Activated T-helper 1 cell treated with anti-CD3 and anti-CD28 coated beads, Interleukin-12 subunit alpha, Interleukin-12 subunit beta, Interleukin-2, Interleukin-4 antibody, amounts not matched to agents 30 ng/mL and 10 ng/mL and 1 ng/mL, durations not matched to agents 14 hours and 24 hours and 36 hours (primary cell): ENCODE data around the gene DMD. TPM values are rescaled to one million over a fixed set of nuclear protein-coding genes. Genes with fewer than 3 reads are reported as not detected.

Experiments
- DNase-seq: peaks from one replicate; pipeline ENCODE4 v3.0.0; 2021; ENCODE audit warnings: low spot score
- H3K27ac Mint-ChIP-seq: one replicate; pipeline ENCODE4 v1.8.0; 2021; ENCODE audit warnings: mild to moderate bottlenecking, mixed read lengths
- H3K27me3 Mint-ChIP-seq: one replicate; pipeline ENCODE4 v1.8.0; 2022; ENCODE audit warnings: mild to moderate bottlenecking, moderate library complexity, mixed read lengths; ENCODE audit not compliant: insufficient read depth
- H3K36me3 Mint-ChIP-seq: one replicate; pipeline ENCODE4 v1.8.0; 2021; ENCODE audit warnings: low read depth, mixed read lengths
- H3K4me1 Mint-ChIP-seq: one replicate; pipeline ENCODE4 v1.8.0; 2021; ENCODE audit warnings: low read depth, mixed read lengths
- H3K4me3 Mint-ChIP-seq: one replicate; pipeline ENCODE4 v1.8.0; 2021; ENCODE audit warnings: mild to moderate bottlenecking, moderate library complexity, mixed read lengths
- H3K9me3 Mint-ChIP-seq: one replicate; pipeline ENCODE4 v1.8.0; 2021; ENCODE audit warnings: mixed read lengths
- intact Hi-C: fragments of 100-400 bp; cut with micrococcal nuclease; formaldehyde crosslinking; loops from one replicate; pipeline ENCODE4 v1.15.1; 2024
- total RNA-seq: library from RNA; stranded (reverse); gene quantifications from 2 replicates; pipeline ENCODE4 v1.2.3, GENCODE V29; 2022

Gene DMD
- total RNA-seq, 1 donor from 2014 or later: 12.8 TPM

DNA sequence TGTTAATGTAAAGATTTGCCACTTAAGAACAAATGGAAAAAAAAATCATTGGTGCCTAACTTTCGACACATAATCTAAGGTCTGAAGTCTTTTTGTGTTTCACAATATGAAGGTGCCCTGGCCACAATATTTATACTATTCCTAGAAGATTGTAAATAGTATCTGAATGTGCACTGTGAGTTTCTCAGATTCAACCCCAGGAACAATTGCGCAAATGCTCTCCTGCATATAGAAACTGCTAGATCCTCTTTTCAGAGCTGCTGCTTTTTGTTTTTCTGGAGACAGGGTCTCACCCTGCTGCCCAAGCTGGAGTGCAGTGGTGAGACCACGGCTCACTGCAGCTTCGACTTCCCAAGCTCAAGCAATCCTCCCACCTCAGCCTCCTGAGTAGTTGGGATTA lies 1659.4 kb downstream of the DMD start:
- no peak for DNase-seq
- Mint-ChIP-seq H3K36me3 (no peaks in the 10 kb centered on the region), H3K27ac (no peak overlapping the region), H3K4me1 (no peaks in the 10 kb centered on the region), H3K4me3 (no peak overlapping the region), H3K27me3 (no peaks in the 10 kb centered on the region), H3K9me3 (no peaks in the 10 kb centered on the region)
- intact Hi-C loops: no loop called here

DNA sequence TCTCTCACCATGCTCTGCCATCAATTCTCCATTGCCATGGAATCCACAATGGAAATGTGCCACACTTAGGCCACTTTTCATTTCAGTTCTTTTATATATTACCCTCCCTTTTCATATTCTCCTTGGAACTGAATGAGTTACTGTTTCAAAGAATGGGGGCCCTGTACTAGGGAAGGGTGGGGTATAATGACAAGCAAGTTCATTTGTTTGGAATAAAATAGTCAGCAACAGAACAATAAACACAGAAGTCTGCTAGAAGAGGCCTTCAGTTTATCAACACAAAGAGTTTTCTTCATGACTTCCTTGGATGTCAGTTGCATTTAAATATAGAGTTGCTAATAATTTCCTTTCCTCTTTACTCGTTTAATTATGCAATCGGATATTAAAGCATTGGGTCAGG lies 1661.2 kb downstream of the DMD start:
- H3K4me3 Mint-ChIP-seq: no peak overlapping the region
- H3K36me3 Mint-ChIP-seq: no peaks in the 10 kb centered on the region
- no peaks in the 10 kb centered on the region for H3K4me1 Mint-ChIP-seq
- H3K9me3 Mint-ChIP-seq: no peaks in the 10 kb centered on the region
- H3K27me3 Mint-ChIP-seq: no peaks in the 10 kb centered on the region
- intact Hi-C loops: no loop called here
- DNase-seq: no peak
- no peak overlapping the region for H3K27ac Mint-ChIP-seq

DNA sequence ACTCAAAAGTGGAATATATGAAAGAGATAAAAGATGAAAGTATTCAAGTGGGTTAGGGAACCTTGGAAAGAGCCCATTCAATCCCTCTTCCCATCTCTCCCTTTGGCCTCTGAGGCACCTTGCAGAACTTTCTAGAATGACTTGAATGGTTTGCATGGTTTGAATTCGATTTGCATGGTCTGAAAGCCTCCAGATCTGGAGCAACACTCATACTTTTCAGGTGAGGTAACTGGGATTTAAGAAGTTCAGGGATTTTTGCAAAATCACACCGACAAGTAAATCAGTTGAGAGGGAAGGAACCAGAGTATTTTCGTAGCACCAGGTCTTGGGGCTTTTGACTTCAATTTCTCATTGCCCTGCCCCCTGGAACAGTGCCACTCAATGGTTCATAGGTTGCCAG lies 1663.5 kb downstream of the DMD start:
- intact Hi-C loops: no loop called here
- Mint-ChIP-seq H3K9me3 (no peaks in the 10 kb centered on the region), H3K4me3 (no peak overlapping the region), H3K36me3 (no peaks in the 10 kb centered on the region), H3K27ac (no peak overlapping the region), H3K4me1 (no peaks in the 10 kb centered on the region), H3K27me3 (no peaks in the 10 kb centered on the region)
- DNase-seq: no peak

DNA sequence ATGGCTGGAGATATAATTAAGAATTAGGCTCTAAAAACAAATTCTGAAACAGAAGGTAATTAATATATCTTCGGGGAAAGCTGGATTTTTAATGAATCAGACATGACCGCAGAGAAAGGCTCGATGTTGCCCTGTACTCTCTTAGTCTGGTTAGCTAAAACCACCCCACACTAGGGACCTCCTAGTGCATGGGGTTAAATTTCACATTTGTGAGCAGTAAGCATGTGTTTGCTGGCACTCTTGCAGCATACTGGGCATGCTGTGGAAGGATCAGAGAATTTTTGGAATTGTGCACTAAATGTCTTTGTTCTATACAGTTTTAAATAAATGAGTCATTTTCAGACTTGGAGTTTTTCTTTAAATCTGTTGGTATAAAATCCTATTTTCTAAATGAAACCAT lies 1663.9 kb downstream of the DMD start:
- intact Hi-C loops: no loop called here
- Mint-ChIP-seq H3K36me3 (no peaks in the 10 kb centered on the region), H3K9me3 (no peaks in the 10 kb centered on the region), H3K4me1 (no peaks in the 10 kb centered on the region), H3K27me3 (no peaks in the 10 kb centered on the region), H3K27ac (no peak overlapping the region), H3K4me3 (no peak overlapping the region)
- no peak for DNase-seq

DNA sequence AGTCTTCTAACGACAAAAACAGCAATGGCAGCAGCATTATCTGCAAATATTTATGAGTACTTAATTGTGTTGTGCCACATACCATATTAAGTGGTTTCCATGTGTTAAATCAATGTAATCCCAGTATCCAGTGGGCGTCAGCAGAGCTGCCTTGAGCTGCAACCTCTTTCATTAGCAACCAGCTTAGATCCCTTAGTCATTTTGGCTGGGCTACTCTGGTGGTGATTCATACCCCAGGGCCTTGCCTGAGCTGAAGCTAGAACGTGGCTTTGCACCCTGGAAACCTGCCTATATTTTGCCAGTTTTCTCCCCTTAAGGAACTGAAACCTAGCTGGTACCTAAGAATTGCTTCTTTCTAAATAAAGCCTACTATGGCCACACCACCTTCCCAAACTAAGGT lies 1665.2 kb downstream of the DMD start:
- no peak overlapping the region for H3K27ac Mint-ChIP-seq
- no peaks in the 10 kb centered on the region for H3K27me3 Mint-ChIP-seq
- intact Hi-C loops: no loop called here
- no peaks in the 10 kb centered on the region for H3K9me3 Mint-ChIP-seq
- no peaks in the 10 kb centered on the region for H3K36me3 Mint-ChIP-seq
- no peaks in the 10 kb centered on the region for H3K4me1 Mint-ChIP-seq
- DNase-seq: no peak
- no peak overlapping the region for H3K4me3 Mint-ChIP-seq

DNA sequence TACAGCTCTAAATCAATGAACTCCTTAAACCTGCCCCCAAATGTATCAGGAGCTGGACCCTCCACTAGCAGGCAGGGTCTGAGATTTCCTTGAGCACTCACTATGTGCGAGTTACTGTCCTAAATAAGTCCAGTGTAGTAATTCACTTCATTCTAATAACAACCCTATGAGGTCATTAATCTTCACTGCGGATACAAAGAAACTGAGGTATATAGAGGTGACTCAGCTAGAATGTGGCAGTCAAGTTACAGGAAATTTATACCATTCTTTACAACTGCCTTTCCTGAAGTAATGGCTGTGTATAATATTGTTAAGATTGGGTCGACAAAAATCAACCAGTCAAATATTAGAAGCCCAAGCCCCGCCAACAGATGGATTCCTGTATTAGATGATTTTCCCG lies 1665.6 kb downstream of the DMD start:
- Mint-ChIP-seq H3K27me3 (no peaks in the 10 kb centered on the region), H3K4me1 (no peaks in the 10 kb centered on the region), H3K9me3 (no peaks in the 10 kb centered on the region), H3K27ac (no peak overlapping the region), H3K4me3 (no peak overlapping the region), H3K36me3 (no peaks in the 10 kb centered on the region)
- intact Hi-C loops: no loop called here
- DNase-seq: no peak

DNA sequence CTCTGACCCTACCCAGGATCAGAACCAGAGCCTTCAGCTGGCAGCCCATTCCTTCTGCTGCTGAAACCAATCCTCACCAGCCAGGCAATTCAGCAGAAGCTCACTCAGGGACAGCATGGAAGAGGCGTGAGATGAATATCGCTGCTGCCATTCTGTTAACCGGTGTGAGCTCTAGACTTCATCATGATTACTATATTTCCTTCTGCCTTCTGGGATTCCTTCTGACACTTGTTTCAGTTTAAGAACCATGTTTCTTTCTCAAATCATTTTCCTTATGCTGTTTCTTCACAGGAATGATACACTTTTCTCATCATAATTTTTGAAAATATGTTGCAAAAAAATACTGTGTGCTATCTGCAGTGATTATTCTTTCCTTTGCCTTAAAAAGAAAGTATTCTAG lies 1666.2 kb downstream of the DMD start:
- intact Hi-C loops: no loop called here
- no peaks in the 10 kb centered on the region for H3K36me3 Mint-ChIP-seq
- H3K9me3 Mint-ChIP-seq: no peaks in the 10 kb centered on the region
- DNase-seq: no peak
- no peaks in the 10 kb centered on the region for H3K27me3 Mint-ChIP-seq
- no peaks in the 10 kb centered on the region for H3K4me1 Mint-ChIP-seq
- H3K4me3 Mint-ChIP-seq: no peak overlapping the region
- H3K27ac Mint-ChIP-seq: no peak overlapping the region

DNA sequence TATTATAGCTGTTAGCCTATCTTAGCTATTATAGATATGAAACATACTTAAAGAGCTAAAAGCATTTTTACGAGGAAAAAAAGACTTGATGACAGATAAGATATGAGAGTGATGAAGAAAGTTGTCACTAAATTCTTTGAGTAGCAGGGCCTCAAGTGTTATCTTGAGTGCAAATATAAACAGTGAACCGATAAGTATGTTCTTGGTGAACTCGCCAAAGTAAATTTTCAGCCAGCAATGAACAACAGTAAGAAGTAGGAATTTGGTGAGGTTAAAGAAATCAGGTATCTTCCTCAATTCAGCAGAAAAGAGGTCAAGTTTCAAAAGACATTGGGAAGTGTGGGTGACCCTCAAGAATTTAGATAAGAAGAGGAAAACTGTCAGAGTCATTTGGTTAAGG lies 1667.7 kb downstream of the DMD start:
- H3K9me3 Mint-ChIP-seq: no peaks in the 10 kb centered on the region
- intact Hi-C loops: no loop called here

DNA sequence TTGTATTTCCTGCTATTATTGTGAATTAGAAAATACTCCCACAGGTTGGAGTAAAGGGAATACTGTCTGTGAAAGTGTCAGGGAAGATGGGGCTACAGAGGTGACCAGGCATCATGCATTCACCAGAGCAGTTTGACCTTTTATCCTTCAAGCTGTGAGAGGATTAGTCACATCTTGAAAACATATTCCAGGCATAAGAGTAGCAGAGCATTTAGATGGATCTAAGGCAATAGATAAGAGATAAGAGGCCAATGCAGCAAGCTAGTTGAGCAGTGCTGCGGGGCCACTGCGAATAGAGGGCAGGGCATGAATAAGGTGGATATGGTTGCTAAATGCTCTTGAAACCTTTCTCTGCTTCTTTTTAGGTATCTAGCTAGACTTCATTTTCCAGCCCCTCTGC lies 1668.8 kb downstream of the DMD start:
- intact Hi-C loops: no loop called here
- Mint-ChIP-seq H3K36me3 (no peaks in the 10 kb centered on the region), H3K4me1 (no peaks in the 10 kb centered on the region), H3K27me3 (no peaks in the 10 kb centered on the region), H3K27ac (no peak overlapping the region), H3K9me3 (no peaks in the 10 kb centered on the region), H3K4me3 (no peak overlapping the region)
- DNase-seq: no peak

More for the DNA sequence above, 1667.7 kb downstream of the DMD start:
- H3K4me3 Mint-ChIP-seq: no peak overlapping the region
- no peaks in the 10 kb centered on the region for H3K4me1 Mint-ChIP-seq
- H3K36me3 Mint-ChIP-seq: no peaks in the 10 kb centered on the region
- H3K27ac Mint-ChIP-seq: no peak overlapping the region
- DNase-seq: no peak
- H3K27me3 Mint-ChIP-seq: no peaks in the 10 kb centered on the region

DNA sequence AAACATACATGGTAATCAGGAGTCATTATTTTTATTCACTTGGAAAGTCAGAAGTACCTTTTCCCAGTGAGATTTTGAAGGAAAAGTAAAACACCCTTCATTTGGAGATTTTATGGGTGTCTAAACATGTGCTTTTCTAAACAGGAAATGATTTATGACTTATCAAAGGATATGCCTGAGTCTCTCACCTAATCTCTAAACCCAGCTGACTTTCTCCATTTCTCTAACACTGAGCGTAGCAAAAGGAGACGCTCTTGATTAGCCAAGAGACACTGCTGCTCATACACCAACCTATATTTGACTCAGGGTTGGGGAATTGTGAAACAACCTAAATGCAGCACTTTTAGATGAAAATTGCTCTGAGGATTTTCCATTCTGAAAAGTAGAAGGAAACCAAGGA lies 1671.0 kb downstream of the DMD start:
- Mint-ChIP-seq H3K4me3 (no peak overlapping the region), H3K4me1 (no peaks in the 10 kb centered on the region), H3K27ac (no peak overlapping the region), H3K9me3 (no peaks in the 10 kb centered on the region), H3K36me3 (no peaks in the 10 kb centered on the region), H3K27me3 (no peaks in the 10 kb centered on the region)
- intact Hi-C loops: no loop called here
- no peak for DNase-seq

DNA sequence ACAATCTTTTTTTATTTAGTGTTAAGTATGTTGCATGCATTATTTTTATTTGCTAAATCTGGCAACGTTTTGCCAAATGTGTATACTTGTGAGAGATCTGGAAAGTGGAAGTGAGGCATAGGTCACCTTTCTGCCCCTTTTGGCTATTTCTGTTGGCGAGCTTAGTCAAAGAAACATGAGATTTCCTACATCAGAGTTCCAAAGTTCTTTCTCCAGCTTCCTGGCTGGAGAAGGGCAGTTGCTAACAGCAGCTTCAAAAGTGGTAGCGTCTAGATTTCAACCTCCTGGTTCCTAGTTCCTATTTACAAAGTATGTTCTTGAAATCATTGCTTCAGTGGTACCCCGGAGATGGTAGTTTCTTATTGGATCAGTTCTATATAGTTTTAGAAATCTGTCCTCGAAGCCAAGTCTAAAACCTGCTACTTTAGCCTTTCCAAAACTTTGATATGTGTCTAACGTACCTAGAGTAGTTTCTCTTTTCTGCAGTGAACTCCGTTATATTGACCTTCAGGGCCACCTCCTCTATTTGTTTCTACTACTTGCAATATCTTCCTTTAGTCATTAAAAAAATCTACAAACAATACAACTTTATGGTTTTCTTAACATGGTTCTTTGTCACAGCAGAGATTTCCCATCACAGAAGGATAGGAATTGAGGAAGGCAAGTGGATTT lies 1683.8 kb downstream of the DMD start:
- no peak overlapping the region for H3K27ac Mint-ChIP-seq
- DNase-seq: no peak
- no peaks in the 10 kb centered on the region for H3K4me1 Mint-ChIP-seq
- no peaks in the 10 kb centered on the region for H3K9me3 Mint-ChIP-seq
- no peak overlapping the region for H3K4me3 Mint-ChIP-seq
- no peaks in the 10 kb centered on the region for H3K36me3 Mint-ChIP-seq
- intact Hi-C loops: no loop called here
- no peaks in the 10 kb centered on the region for H3K27me3 Mint-ChIP-seq

DNA sequence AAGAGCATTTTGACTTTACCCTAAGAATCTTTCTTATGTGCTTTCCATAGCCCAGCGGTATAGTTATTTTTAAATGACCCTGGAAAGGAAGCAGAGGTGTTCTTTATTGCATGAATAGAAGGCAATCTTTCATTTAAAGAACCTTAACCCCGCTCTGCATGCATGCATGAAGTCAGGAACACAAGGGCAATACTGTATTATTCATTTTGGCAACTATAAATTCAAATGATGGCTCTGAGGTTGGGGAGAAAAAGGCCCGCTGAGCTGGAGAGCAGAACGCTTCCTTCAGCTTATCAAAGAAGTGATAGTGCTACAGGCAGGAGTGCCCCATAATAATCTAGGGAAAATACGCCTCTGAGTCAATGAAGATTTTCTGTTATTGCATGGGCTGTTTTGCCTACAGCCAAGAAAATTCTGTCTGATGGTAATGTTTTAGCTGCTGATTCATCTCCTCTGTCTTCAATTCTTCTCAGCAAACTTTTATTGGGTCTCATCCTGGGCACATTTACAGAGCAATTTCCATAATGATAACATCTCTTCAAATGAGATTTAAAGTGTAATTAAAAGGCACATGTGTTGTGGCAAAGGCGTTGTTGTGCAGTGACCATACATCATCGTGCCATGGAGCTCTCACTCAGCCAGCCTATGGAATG lies 1687.3 kb downstream of the DMD start:
- H3K4me1 Mint-ChIP-seq: no peaks in the 10 kb centered on the region
- H3K27ac Mint-ChIP-seq: no peak overlapping the region
- no peaks in the 10 kb centered on the region for H3K27me3 Mint-ChIP-seq
- no peak overlapping the region for H3K4me3 Mint-ChIP-seq
- DNase-seq: no peak
- intact Hi-C loops: no loop called here
- H3K9me3 Mint-ChIP-seq: no peaks in the 10 kb centered on the region
- no peaks in the 10 kb centered on the region for H3K36me3 Mint-ChIP-seq

DNA sequence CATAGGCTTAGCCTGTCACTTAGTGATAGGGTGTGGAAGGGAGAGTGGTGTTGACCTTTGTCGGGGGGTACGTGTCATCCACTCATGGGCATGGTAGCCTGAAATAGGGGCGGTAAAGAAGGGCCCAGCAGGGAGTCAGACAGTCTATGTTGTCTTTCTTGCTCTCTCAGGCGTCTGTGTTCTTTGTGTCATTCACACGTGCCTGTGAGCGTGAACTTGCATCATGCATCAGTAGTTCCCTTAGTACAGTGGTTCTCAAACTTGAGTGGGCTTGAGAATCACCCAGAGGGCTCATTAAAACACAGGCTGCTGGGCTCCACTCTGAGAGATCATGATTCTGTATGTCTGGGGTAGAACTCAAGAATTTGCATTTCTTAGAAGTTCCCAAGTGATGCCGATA lies 1688.6 kb downstream of the DMD start:
- H3K27me3 Mint-ChIP-seq: no peaks in the 10 kb centered on the region
- no peaks in the 10 kb centered on the region for H3K36me3 Mint-ChIP-seq
- no peaks in the 10 kb centered on the region for H3K4me1 Mint-ChIP-seq
- intact Hi-C loops: no loop called here
- no peak overlapping the region for H3K27ac Mint-ChIP-seq
- H3K9me3 Mint-ChIP-seq: no peaks in the 10 kb centered on the region
- H3K4me3 Mint-ChIP-seq: no peak overlapping the region
- DNase-seq: no peak

DNA sequence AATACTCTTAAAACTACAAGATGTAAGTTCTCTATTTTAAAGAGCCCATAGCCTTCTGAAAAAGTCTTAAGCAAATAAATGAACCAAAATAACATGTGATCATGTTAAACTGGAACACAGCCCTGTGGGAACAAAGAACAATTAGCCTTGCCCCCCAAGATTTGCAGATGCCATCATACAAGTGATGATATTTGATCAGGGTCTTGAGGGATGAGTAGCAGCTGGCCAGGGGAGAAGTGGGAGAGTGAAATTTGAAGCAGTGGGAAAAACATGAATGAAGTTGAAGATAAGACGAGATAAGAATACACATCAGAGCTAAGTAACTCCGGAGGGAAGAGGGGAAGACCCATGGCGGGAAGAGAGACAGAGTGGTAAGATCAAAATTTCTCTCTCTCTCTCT lies 1689.4 kb downstream of the DMD start:
- Mint-ChIP-seq H3K4me1 (no peaks in the 10 kb centered on the region), H3K4me3 (no peak overlapping the region), H3K27me3 (no peaks in the 10 kb centered on the region), H3K27ac (no peak overlapping the region), H3K9me3 (no peaks in the 10 kb centered on the region), H3K36me3 (no peaks in the 10 kb centered on the region)
- no peak for DNase-seq
- intact Hi-C loops: no loop called here
